Stimulated activated CD4-positive, alpha-beta T cell treated with anti-CD3 and anti-CD28 coated beads, Interleukin-2, amount 100 ng/mL, for 48 hours (primary cell): ENCODE data around the gene INA.
"Not testable (repeated sequence)": the region's sequence is repeated elsewhere in the genome, so short reads cannot be mapped to it uniquely, and the experiment has no call there.

ENCODE experiments used
- DNase-seq, 2 donors: peaks; one replicate each; pipeline ENCODE4 v3.0.0-alpha.2; 2020

INA gene

DNA sequence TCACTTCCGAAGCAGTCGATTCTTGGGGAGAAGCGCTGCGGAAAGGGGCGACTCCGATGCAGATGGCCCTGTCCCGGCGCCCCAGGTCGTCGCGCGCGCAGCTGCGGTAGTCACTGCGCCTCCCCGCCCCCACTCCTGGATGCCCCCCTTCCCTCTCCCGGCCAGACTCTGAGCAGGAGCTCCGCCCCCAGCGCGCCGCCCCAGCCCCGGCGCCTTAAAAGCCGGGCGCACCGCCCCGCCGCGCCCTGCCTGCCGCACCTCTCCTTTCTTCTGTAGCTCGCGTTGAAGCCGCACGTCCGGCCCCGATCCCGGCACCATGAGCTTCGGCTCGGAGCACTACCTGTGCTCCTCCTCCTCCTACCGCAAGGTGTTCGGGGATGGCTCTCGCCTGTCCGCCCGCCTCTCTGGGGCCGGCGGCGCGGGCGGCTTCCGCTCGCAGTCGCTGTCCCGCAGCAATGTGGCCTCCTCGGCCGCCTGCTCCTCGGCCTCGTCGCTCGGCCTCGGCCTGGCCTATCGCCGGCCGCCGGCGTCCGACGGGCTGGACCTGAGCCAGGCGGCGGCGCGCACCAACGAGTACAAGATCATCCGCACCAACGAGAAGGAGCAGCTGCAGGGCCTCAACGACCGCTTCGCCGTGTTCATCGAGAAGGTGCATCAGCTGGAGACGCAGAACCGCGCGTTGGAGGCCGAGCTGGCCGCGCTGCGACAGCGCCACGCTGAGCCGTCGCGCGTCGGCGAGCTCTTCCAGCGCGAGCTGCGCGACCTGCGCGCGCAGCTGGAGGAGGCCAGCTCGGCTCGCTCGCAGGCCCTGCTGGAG lies at the start of gene INA:
TSS of gene INA (plus strand) at position 243 of the 817 bp plus-strand sequence. CDS start at position 317, 74 bp downstream.
- DNase-seq, result peak; percentile 24 to 41

DNA sequence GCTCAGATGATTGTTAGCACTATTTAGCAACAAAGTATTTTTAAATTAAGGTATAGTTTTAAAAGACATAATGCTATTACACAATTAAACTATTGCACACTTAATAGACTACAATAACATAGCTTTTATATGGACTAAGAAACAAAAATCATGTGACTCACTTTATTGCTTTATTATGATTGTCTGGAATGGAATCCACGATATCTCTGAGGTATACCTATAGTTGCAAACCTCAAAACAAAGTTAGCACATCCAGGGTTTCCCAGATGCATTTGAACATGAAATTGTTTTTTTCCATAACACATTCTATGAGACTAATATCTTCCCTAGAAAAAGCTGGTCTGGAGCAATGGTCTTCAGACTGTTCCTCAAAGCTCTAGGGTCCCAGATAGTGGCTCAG lies 49.5 kb upstream of the INA start:
- no peak for DNase-seq

DNA sequence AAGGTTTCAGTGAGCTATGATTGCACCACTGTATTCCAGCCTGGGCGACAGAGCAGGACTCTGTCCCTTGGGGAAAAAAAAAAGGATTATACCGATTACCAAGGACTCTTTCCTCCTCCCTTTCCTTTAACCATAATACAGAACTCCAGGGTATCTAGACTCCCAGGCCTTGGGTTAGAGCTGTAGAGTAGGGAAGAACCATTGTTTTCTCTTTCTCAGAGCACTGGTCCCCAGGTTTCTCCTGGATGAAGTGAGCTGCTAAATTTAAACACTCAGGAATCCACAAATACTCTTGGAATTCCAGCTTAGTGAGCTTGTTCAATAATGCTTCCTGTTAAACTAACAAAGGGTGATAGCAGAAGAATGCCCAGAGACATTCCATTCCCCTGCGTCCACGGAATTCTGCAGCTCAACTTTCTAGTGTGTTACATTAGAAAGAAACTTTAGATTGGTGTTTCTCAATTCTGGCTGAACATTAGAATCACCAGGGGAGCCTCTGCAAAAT lies 45.8 kb upstream of the INA start:
- no peak for DNase-seq

DNA sequence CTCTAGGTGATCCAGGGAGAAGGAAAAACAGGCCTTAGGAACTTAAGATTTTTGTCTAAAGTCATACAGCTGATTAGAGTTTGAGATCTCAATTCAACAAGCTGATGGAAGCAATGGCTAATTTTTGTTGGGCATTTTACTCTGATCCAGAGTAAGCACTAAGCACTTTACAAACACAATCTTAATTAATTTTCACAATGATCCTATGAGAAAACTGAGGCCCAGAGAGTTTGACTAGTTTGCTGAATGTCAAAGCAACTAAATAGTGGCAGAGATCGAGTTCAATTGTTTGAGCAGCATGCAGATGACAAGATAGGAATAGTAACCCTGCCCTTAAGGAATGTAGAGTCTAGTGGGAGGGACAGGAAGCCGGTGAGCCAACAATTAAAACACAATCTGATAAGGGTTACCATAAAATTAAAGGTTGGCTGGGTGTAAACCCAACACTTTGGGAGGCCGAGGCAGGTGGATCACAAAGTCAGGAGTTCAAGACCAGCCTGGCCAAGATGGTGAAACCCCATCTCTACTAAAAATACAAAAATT lies 44.7 kb upstream of the INA start:
- no peak for DNase-seq

DNA sequence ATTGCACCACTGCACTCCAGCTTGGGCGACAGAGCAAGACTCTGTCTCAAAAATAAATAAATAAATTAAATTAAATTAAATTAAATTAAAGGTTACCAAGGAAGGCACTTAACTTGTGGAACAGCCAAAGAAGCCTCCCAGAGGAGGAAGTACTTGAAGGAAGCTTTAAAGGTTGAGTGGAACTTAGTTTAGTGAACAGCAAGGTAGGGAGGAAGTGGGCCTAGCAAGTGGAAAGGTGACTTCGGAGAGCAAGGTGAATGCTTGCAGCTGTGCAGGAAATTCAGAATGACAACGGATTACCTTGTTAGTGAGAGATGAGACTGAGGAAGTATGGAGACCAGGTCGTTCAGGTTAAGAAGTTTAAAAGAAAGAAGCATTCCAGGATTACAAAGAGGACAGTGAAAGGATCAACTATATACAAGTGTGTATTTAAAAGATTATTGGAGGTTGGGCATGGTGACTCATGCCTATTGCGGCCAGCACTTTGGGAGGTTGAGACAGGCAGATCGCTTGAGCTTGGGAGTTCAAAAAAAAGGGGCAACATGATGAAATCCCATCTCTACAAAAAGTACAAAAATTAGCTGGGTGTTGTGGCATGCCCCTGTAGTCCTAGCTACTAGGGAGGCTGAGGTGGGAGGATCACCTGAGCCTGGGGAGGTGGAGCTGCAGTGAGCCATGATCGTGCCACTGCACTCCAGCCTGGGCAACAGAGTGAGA lies 44.0 kb upstream of the INA start:
- DNase-seq, result no peak

DNA sequence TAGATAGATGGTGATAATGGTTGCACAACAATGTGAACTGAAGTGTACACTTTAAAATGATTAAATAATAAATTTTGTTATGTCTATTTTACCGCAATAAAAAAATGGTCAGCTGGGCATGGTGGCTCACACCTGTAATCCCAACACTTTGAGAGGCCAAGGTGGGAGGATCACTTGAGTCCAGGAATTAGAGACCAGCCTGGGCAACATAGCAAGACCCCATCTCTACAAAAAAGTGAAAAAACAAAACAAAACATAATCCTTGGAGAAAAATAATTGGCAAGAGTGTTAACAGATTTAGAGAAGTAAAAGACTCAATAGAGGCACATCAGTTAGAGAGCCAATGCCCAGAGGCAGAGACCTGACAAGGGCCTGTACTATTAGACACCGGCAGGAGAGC lies 41.2 kb upstream of the INA start:
- no peak for DNase-seq

DNA sequence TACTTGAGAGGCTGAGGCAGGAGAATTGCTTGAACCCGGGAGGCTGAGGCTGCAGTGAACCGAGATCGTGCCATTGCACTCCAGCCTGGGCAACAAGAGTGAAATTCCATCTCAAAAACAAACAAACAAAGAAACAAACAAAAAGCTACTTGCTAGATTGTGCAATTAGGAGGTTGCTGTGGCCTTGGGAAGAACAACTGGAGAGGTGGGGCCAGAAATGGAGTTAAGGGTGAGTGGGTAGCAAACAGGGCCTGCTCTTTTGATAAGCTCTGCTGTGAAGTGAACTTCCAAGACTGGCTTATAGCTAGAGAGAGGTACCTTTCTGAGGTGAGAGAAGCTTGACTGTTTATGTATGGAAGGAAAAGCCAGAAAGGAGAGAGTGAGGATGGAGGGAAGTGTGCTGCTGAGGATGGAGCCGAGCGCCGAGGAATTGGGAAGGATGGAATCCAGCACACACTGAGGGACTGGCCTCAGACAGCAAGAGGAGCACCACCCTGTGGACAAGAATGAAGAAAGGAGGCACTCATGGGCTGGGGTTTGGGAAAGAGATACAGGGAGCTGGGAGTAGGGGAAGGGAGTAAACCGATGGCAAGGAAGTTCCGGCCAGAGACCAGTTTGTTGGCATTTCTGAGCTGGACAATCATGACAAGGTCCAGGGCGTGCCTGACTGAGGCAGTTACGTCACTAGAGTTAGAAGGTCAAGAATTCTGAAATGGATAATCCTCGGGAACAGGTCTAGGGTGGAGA lies 38.3 kb upstream of the INA start:
- DNase-seq, result no peak

DNA sequence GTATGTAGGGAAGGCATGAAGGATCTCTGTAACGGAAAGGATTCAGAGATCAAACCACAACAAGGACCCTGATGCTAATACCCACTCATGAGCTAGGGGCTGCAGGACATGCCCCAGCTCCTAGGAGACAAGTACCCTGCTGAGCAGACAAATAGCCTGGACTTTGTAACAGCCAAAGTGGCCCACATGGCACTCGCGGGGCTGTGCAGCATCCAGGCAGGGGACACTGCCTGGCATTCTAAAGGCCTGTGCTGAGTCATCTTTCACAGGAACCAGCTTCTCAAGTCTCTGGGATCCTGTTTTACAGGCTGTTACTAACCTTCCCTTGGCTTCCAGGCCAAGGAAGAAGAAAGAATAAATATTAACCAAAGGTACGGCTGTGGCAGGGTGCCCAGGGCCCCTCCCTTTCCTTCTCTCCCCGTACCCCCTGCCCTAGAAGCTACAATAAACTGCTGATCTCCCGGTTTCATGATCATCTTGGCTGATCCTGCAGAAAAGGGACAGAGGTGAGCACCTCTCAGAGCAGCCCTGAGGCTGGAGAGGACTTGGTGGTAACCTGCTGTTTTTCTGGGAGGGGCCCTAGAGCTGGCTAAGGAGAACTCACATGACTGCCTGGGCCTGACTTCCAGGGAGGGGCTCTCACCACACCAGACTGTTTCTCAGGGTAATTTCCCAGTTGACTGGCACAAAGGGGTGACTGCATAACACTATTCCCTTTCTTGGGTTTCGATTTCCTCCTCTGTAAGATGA lies 35.5 kb upstream of the INA start:
- DNase-seq, result no peak

DNA sequence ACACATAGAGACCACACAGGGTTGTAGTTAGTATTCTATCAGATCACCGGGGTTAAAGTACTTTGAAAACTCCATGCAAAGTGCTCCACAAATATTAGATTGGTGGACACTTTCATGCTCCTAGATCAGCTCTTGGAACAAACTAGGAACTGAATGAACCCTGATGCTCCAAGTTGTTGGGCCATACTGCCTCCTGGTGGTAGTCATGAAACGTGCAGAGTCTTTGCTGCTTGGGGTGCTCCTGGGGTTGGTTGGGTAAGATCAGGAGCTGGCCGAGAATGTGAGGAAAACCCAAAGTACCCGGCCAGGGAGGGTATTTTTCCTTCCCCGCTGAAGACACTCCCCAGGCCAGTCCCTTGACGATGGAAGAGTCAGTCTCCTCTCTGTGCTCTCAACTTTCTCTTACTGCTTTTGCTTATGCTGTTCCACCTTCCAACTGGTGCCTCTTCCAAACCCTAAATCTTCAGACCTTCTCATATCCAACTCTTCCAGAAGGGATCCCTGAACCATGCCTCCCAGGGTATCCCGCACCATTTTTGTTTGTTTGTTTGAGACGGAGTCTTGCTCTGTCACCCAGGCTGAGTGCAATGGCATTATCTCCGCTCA lies 32.2 kb upstream of the INA start:
- DNase-seq, result peak; percentile 53 to 54

DNA sequence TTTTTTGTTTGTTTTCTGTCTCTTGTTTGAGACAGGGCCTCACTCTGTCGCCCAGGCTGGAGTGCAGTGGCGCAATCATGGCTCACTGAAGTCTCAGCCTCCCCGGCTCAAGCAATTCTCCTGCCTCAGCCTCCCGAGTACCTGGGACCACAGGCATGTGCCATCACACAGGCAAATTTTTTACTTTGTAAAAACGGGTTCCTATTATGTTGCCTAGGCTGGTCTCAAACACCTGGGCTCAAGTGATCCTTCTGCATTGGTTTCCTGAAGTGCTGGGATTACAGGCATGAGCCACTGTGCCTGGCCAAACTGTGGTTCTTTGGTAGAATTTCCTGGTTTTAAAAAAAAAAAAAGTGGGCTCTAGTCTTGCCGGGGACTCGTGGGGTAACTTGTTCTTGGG lies 31.4 kb upstream of the INA start, which contains the start of gene RPEL1:
TSS of gene RPEL1 (plus strand) at position 301 of the 400 bp plus-strand sequence. CDS start 110 bp downstream, outside the sequence.
- not testable (repeated sequence) for DNase-seq

DNA sequence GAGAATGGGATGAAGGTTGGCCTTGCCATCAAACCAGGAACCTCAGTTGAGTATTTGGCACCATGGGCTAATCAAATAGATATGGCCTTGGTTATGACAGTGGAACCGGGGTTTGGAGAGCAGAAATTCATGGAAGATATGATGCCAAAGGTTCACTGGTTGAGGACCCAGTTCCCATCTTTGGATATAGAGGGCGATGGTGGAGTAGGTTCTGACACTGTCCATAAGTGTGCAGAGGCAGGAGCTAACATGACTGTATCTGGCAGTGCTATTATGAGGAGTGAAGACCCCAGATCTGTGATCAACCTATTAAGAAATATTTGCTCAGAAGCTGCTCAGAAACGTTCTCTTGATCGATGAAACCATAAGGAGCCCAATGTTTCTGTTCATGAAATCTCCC lies 30.6 kb upstream of the INA start:
- DNase-seq, result no peak

DNA sequence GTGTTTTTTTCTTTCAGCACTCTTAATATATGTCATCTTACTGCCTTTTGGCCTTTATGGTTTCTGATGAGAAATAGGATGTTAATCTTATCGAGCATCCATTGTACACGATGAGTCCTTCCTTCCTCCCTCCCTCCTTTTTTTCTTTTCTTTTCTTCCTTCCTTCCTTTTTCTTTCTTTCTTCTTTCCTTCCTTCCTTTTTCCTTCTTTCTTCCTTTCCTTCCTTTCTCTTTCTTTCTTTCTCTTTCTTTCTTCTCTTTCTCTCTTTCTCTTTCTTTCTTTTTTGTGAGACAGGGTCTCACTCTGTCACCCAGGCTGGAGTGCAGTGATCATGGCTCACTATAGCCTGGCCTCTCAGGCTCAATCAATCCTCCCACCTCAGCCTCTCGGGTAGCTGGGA lies 22.8 kb upstream of the INA start:
- DNase-seq, result no peak

DNA sequence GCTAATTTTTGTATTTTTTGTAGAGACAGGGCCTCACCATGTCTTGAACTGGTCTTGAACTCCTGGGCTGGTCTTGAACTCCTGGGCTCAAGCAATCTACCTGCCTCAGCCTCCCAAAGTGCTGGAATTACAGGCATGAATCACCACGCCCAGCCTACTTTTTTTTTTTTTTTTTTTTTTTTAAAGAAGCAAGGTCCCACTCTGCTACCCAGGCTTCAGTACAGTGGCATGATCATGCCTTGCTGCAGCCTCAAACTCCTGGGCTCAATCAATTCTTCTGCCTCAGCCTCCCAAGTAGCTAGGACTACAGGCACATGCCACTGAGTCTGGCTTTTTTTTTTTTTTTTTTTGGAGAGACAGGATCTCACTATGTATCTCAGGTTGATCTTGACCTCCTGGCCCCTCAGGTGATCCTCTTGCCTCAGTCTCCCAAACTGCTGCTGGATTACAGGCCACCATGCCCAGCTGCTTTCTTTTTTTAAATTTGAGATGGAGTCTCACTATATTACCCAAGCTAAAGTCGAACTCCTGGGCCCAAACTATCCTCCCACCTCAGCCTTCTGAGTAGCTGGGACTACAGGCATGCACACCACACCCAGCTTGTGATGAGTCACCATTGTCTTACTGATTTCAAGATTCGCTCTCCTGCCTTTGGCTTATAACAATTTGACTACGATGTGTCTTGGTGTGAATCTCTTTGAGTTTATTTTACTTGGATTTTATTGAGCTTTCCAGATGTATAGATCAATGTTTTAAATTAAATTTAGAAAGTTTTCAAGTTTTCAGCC lies 22.2 kb upstream of the INA start:
- no peak for DNase-seq

DNA sequence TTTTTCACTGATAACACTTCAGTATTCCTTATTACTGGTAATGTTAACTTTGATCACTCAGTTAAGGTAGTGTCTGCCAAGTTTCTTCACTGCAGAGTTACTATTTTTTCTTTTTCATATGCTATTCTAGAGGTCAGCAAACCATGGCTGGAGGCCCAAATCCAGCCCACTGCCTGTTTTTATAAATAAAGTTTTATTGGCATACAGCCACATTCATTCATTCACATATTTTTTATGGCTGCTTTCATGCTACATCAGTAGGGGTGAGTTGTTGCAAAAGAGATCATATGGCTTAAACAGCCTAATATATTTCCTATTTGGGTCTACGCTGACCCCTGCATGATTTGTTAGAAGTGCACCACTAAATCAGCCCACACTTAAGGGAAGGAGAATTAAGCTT lies 20.3 kb upstream of the INA start:
- no peak for DNase-seq

DNA sequence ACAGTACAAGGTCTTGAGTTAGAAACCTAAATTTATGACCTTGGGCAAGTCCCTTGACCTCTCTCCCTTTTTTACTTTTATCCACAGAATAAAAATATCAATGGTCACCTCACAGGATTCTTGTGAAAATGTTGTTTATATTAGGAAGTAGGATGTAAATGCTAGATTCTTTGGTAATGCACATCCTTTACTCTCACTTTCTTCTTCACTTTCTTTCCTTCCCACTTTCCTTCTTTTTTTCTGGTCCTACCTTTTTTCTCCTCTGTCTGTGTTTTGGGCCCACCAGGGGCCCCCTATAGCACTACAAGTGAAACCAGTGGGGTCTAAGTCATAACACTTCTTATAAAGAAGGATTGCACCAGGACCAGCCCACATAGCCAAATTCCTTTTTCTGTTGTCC lies 19.1 kb upstream of the INA start:
- DNase-seq, result no peak

DNA sequence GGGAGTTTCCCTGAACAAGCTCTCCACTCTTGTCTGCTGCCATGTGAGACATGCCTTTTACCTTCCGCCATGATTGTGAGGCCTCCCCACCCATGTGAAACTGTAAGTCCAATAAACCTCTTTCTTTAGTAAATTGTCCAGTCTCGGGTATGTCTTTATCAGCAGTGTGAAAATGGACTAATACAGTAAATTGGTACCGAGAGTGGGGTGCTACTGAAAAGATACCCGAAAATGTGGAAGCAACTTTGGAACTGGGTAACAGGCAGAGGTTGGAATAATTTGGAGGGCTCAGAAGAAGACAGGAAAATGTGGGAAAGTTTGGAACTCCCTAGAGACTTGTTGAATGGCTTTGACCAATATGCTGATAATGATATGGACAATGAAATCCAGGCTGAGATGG lies 18.0 kb upstream of the INA start:
- DNase-seq, result not testable (repeated sequence)

DNA sequence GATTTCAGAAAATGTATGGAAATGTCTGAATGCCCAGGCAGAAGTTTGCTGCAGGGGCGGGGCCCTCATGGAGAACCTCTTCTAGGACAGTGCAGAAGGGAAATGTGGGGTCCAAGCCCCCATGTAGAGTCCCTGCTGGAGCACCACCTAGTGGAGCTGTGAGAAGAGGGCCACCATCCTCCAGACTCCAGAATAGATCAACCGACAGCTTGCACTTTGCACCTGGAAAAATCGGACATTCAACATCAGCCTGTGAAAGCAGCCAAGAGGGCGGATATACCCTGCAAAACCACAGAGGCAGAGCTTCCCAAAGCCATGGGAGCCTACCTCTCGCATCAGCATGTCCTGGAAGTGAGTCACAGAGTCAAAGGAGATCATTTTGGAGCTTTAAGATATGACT lies 16.9 kb upstream of the INA start:
- no peak for DNase-seq

DNA sequence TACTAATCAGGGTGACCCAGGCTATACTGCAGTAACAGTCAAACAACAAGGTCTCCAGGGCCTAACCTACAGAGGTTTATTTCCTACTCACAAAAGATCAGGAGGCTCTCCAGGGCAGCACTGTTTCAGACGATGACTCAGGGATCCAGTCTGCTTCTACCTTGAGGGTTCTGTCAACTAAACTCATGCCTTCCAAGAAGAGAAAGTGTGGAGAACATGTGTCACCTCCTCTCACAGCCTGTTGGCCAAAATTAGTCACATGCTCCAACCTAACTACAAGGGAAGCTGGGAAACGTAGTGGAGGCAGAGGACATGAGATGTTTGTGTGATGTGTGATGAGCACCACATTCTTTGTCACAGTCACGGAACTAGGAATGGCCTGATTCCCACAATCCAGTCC lies 14.7 kb upstream of the INA start:
- DNase-seq, result no peak

DNA sequence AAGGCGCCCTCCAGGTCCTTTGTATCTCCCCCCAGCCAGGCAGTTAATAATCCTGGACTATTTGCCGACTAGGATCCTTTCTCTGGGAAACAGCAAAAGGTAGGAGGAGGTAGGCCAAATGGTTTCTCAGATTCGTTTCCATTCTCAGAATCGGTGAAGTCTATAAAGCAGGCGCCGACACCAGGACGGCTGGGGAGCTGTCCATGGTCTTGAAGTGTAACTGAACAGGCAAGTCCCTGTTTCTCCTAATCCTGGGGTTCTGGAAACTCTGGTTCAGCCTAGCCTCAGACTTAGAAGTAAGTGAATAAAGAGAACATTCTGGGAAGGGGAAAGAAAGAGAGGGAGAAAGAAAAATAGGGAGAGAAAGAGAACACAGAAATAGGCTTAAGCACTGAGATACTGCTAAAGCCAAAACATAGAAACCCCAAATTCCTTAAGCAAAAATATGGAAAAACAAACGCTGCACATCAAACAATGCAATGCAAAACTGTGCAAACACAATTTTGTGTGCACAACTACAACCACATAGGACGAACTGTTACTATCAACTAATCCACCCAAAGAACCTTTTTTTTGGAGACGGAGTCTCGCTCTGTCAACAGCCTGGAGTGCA lies 11.1 kb upstream of the INA start:
- DNase-seq, result peak; percentile 32 to 40

DNA sequence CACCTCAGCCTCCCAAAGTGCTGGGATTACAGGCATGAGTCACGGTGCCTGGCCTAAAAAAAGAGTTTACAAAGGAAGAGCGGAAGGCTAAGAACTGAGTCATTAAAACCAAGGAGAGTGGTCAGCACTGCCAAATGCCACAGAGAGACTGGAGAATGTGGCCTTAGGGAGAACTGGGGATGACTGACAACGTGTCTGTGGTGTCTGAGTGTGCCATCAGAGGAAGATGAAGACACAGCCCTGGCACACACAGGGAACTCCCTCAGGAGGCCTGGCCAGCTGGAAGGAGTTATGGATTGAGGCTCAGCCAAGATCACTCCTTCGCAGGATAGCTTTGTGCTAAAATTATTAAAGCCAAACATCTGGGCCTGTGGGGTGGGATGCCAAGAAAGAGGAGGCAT lies 3.9 kb upstream of the INA start:
- no peak for DNase-seq
